WTC11 (cell line): Measurements from ENCODE around the gene GRM7. TPM values are rescaled to one million over a fixed set of nuclear protein-coding genes. Genes with fewer than 3 reads are reported as not detected.

Experiments used
- ATAC-seq: fragments of 200-7000 bp; cut with Tn5 transposase; 2 replicates; pipeline ENCODE4 v1.10.0; 2021; ENCODE audit warnings: mild to moderate bottlenecking, moderate library complexity
- CTCF ChIA-PET: fragments of 300-600 bp; sonication (Branson Sonifier 250); formaldehyde crosslinking; loops from one replicate; lab custom pipeline; 2021; ENCODE audit warnings: antibody characterized with exemption; lab: Charles Lee
- POLR2A ChIA-PET: fragments of 350-600 bp; sonication (Branson Sonifier 250); formaldehyde crosslinking; loops from one replicate; lab custom pipeline; 2021; ENCODE audit warnings: antibody characterized with exemption; lab: Charles Lee
- DNase-seq: peaks from one replicate; pipeline ENCODE4 v3.0.0; 2021; ENCODE audit warnings: low spot score
- H3K27ac Mint-ChIP-seq: 2 replicates; pipeline ENCODE4 v1.8.0; 2021; ENCODE audit warnings: mixed read lengths
- H3K27me3 Mint-ChIP-seq: 2 replicates; pipeline ENCODE4 v1.8.0; 2021; ENCODE audit warnings: low read depth, mild to moderate bottlenecking, moderate library complexity, mixed read lengths
- H3K36me3 Mint-ChIP-seq: 2 replicates; pipeline ENCODE4 v1.8.0; 2021; ENCODE audit warnings: mixed read lengths
- H3K4me1 Mint-ChIP-seq: 2 replicates; pipeline ENCODE4 v1.8.0; 2022; ENCODE audit warnings: mixed read lengths
- H3K4me3 Mint-ChIP-seq: 2 replicates; pipeline ENCODE4 v1.8.0; 2021; ENCODE audit warnings: mild to moderate bottlenecking, moderate library complexity, mixed read lengths
- H3K9me3 Mint-ChIP-seq: 2 replicates; pipeline ENCODE4 v1.8.0; 2021; ENCODE audit warnings: mixed read lengths
- AFF4 ChIP-seq: sonication (generic); formaldehyde crosslinking; IDR thresholded peaks from 2 replicates; pipeline ENCODE4 v1.8.1; 2023; ENCODE audit warnings: mild to moderate bottlenecking, missing genetic modification reagents, borderline replicate concordance
- AR ChIP-seq: fragments of 250-450 bp; sonication (Bioruptor Pico); IDR thresholded peaks from 2 replicates; pipeline ENCODE4 v1.9.0; 2021; ENCODE audit warnings: mild to moderate bottlenecking
- ATF2 ChIP-seq: sonication (generic); formaldehyde crosslinking; IDR thresholded peaks from 2 replicates; pipeline ENCODE4 v1.8.1; 2022; ENCODE audit warnings: low read depth, missing genetic modification reagents, borderline replicate concordance
- E2F5 ChIP-seq: sonication (generic); formaldehyde crosslinking; IDR thresholded peaks from 2 replicates; pipeline ENCODE4 v1.8.1; 2022; ENCODE audit warnings: mild to moderate bottlenecking, moderate library complexity, missing genetic modification reagents
- FOXJ3 ChIP-seq: sonication (generic); formaldehyde crosslinking; IDR thresholded peaks from 2 replicates; pipeline ENCODE4 v1.9.0; 2021; ENCODE audit warnings: missing genetic modification reagents, mild to moderate bottlenecking, borderline replicate concordance
- FOXK1 ChIP-seq: sonication (generic); formaldehyde crosslinking; IDR thresholded peaks from 2 replicates; pipeline ENCODE4 v1.8.0; 2022; ENCODE audit warnings: mild to moderate bottlenecking, moderate library complexity, missing genetic modification reagents
- GRHL2 ChIP-seq: fragments of 250-450 bp; sonication (Bioruptor Pico); IDR thresholded peaks from 2 replicates; pipeline ENCODE4 v1.8.0; 2022; ENCODE audit warnings: mild to moderate bottlenecking, moderate library complexity; ENCODE audit not compliant: insufficient replicate concordance, severe bottlenecking
- JAZF1 ChIP-seq: fragments of 250-450 bp; sonication (Bioruptor Pico); IDR thresholded peaks from 2 replicates; pipeline ENCODE4 v1.9.0; 2021; ENCODE audit warnings: moderate library complexity, mild to moderate bottlenecking, inconsistent platforms
- NFE2L1 ChIP-seq: sonication (generic); formaldehyde crosslinking; IDR thresholded peaks from 2 replicates; pipeline ENCODE4 v1.8.1; 2023; ENCODE audit warnings: missing genetic modification reagents
- OVOL2 ChIP-seq: fragments of 250-450 bp; sonication (Bioruptor Pico); IDR thresholded peaks from 2 replicates; pipeline ENCODE4 v1.9.0; 2021; ENCODE audit warnings: mild to moderate bottlenecking, borderline replicate concordance
- PRDM15 ChIP-seq: sonication (generic); formaldehyde crosslinking; IDR thresholded peaks from 2 replicates; pipeline ENCODE4 v1.8.0; 2022; ENCODE audit warnings: missing genetic modification reagents
- PREB ChIP-seq: sonication (generic); formaldehyde crosslinking; IDR thresholded peaks from 2 replicates; pipeline ENCODE4 v1.8.1; 2022; ENCODE audit warnings: mild to moderate bottlenecking, missing genetic modification reagents, moderate library complexity, borderline replicate concordance
- USF2 ChIP-seq: sonication (generic); formaldehyde crosslinking; IDR thresholded peaks from 2 replicates; pipeline ENCODE4 v1.8.1; 2023; ENCODE audit warnings: mild to moderate bottlenecking, missing genetic modification reagents, moderate library complexity
- ZNF425 ChIP-seq: fragments of 250-450 bp; sonication (Bioruptor Pico); conservative IDR thresholded peaks from 2 replicates; pipeline ENCODE4 v1.9.0; 2021; ENCODE audit warnings: mild to moderate bottlenecking
- ZNF671 ChIP-seq: fragments of 250-450 bp; sonication (Bioruptor Pico); IDR thresholded peaks from 2 replicates; pipeline ENCODE4 v1.8.0; 2021; ENCODE audit warnings: mild to moderate bottlenecking
- total RNA-seq: library from RNA; stranded (reverse); gene quantifications from 3 replicates; pipeline ENCODE4 v1.2.3, GENCODE V29; 2021

GRM7 gene
- total RNA-seq, 1 experiment from 2014 or later: 0.42 TPM

- TF ChIP-seq ZNF425: no peak
- no peak for TF ChIP-seq PRDM15 (CRISPR knock-in tag)
- no peak for TF ChIP-seq ZNF671 (CRISPR knock-in tag)
- TF ChIP-seq E2F5 (CRISPR knock-in tag): no peak
- TF ChIP-seq JAZF1 (CRISPR knock-in tag): no peak
- no peak for TF ChIP-seq OVOL2 (CRISPR knock-in tag)
Observed at GRCh38 chr3:7663771-7664170, 802.9 kb downstream of the GRM7 start (continued).

- Mint-ChIP-seq H3K27ac (no peak overlapping the region), H3K4me3 (no peak overlapping the region), H3K9me3 (no peaks in the 10 kb centered on the region), H3K27me3 (no peaks in the 10 kb centered on the region), H3K36me3 (no peaks in the 10 kb centered on the region), H3K4me1 (no peaks in the 10 kb centered on the region)
- ATAC-seq (no peak), DNase-seq (no peak)
- POLR2A ChIA-PET: no interaction called here
- CTCF ChIA-PET: no interaction called here
- TF ChIP-seq ZNF671 (CRISPR knock-in tag) (no peak), GRHL2 (CRISPR knock-in tag) (no peak), ZNF425 (no peak), ATF2 (CRISPR knock-in tag) (no peak), JAZF1 (CRISPR knock-in tag) (no peak), USF2 (CRISPR knock-in tag) (no peak), FOXJ3 (CRISPR knock-in tag) (no peak), FOXK1 (CRISPR knock-in tag) (no peak), PREB (CRISPR knock-in tag) (no peak), AFF4 (no peak), NFE2L1 (no peak), AR (no peak)
Observed at GRCh38 chr3:7667774-7668173, 806.9 kb downstream of the GRM7 start.
